Activated naive CD4-positive, alpha-beta T cell (primary cell): ENCODE data around the gene KCP.
A peak's percentile ranks its signal among the peaks of the same experiment; 100 is the strongest.

Source experiments
- DNase-seq, 4 experiments: peaks; one replicate each; lab custom pipeline; 2025; lab: John Stamatoyannopoulos, UW

KCP gene

DNA sequence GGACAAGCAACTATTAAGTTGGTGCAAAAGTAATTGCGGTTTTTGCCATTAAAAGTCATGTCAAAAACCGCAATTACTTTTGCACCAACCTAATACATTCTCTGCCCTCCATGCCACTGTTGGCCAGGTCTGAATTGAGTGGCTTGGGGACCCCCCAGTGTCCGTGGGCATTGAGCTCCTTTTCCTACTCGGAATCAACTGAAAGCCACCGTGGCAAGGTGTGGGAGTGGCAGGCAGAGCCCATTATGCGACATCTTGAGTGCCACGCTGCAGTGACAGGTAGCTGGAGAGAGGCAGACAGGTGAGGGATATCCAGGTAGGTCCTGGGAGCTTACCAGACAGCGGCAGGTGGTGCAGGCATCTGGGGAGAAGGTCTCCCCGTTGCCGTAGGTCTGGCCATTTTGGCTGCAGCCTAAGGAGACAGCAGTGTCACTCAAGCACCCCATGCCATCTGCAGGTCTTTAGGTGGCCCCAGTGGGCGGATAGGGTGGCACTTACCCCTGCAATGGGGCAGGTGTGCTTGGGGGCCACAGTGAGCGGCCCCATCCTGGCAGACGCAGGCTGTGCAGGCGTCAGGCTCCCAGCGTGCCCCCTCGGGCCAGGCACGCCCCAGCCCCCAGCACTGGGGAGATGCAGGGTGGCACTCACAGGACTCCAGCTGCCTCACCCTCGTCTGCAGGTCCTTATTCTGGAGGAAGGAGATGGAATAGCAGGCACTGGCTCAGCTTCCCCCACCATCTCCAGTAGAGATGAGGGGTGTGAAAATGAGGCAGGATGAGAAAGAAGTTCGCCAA, 3.5 kb downstream of the KCP start:
- DNase-seq, result no peak

DNA sequence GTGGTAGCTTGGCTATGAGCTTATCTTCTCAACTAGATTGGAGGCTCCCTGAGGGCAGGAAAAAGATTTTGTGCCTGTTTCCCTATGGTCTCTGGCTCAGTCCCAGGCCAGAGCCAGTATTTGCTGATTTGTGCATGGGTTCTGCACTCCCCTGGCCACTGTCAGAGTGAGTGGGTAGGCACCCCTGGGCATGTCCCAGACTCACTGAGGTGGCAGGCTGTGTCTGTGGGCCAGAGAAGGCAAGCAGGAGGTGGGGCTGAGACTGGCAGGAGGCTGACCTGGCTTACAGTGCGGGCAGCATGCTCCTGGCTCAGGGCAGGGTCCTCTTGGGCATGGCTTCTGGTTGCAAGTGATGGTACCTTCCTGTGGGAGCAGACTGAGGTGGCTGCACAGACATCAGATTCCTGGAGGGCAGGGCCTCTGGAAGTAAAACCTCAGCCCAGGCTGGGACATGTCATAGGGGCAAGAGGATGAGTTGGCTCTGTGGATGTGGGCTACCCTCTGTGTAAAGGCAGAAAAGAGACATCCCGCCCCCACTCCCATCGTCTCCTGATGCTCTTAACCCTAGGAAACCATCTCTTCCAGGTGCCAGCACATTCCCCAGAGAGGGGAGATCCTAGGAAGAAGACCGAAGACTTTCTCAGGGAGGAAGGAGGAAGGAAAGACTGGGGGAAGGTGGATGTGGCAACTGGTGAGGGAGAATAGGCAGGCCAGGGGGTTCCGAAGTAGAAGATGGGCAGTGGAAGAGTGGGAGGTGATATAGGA, 4.3 kb downstream of the KCP start:
- no peak for DNase-seq

DNA sequence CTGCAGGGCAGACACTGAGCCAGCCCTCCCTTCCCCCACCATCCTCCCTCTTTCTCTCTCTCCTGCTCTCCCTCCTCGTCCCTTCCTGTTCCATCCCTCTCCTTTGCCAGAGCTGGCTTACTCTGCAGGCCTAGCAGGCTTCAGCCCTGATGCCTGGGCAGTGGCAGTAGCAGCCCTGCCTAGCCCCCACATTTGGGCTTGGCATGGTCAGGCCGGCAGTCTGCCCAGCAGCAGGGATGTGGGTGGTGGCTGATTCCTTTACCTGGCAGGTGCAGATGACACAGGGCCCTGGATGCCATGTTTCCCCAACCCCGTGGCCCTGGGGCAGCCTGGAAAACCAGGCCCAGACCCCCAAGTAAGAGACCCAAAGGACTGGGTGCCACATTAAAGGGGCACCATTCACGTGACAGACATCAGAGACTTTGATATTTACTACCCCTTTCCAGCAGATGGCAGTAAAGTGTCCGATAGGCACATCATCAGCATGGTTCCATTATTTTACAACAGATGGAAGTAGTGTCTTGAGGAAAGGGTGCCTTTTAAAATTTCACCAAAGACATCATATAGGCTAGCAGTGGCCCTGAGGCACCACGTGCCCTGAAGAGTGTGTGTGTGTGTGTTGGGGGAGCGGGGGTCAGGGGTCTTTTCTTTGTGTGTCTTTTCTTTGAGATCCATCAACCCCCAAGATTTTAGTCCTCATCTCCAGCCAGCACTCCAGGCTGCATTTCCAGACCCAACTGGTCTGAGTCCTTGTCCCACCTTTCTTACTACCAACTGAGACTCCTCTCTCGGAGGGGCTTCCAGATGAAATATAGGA, 5.9 kb downstream of the KCP start:
- DNase-seq, result no peak

DNA sequence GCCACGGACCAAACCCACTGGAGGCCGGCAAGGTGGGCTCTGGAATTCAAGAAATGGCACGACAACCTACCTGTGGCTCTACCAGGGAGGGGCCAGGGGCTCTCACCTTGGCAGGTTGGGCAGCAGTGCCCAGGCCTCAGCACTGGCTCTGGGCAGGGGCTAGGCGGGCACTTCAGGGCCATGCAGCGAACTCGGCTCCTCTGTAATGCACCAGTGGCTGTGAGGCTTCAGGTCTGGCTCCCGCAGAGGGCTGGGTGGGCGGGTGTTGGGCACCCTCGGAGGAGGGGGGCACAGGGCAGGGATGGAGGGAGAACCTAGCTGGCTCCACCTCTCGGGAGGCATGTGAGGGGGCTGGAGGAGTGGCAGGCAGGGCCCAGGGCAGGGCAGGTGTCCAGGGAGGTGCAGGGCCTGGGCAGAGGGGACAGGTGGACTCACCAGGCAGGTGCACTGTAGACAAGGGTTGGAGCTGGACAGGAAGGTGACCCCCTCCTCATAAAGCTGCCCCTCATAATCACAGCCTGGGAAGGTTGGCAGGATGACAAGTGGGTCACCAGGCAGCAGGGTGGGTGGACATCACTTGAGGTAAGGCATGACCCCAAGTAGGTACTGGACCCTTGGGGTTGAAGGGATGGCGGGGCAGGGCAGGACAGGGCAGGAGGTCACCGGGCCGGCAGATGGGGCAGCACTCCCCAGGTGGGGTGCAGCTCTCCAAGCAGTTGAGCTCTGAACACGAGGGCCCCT, 6.7 kb downstream of the KCP start:
- DNase-seq, result no peak

- no peak for DNase-seq
These were observed 7.5 kb downstream of the KCP start for GRCh38 chr7:128902761-128903585.

DNA sequence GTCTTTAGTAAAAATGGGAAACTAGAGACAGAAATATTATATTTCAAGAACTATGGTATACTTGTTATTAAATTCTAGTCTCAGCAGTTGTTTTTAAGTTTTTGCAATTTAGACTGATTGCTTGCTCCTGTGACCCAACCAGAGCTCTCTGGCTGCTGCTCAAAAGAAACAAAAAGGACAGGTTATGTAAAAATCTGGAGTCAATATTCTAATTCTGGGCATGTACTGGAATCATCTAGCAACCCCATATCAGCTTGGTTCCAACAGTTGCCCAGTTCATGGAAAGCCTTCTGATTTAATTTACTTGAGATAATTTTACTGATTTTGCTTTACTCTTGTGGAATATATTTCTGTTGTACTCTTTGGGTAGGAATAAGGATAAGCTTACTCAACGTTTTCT, 10.3 kb downstream of the KCP start:
- DNase-seq, result no peak

GRCh38 chr7:128899392-128899791, 11.1 kb downstream of the KCP start:
- no peak for DNase-seq

DNA sequence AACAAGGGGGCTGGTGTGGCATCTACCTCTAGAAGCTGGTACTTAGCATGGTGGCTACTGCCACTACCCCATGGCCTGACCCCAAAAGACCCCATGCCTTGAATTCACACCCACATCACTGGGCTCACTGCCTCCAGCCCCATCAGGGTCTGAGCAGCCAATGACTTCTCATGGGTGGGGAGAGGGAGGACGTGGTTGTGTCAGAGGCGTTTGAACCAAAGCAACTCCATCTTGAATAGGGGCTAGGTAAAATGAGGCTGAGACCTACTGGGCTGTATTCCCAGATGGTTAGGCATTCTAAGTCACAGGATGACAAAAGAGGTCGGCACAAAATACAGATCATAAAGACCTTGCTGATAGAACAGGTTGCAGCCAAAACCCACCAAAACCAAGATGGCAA, 15.2 kb downstream of the KCP start:
- no peak for DNase-seq

DNA sequence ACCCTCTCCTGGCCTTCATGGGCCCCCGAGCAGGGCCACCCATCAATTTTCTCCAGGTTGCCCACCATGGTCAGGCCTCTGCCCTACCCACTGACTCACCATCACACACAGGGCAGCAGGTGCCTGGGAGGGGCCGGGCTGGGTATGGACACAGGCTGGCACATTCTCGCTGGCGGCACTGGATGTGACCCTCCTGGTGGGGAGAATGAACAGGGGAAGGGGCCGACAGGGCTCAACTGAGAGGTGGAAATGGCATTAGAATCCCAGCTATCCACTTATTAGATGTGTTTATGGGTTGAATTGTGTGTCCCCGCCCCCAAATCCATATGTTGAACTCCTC, 16.4 kb downstream of the KCP start:
- DNase-seq, result no peak

- no peak for DNase-seq
These were observed 17.0 kb downstream of the KCP start for GRCh38 chr7:128893251-128894100.

GRCh38 chr7:128892521-128893250, 17.8 kb downstream of the KCP start:
- DNase-seq, result no peak

DNA sequence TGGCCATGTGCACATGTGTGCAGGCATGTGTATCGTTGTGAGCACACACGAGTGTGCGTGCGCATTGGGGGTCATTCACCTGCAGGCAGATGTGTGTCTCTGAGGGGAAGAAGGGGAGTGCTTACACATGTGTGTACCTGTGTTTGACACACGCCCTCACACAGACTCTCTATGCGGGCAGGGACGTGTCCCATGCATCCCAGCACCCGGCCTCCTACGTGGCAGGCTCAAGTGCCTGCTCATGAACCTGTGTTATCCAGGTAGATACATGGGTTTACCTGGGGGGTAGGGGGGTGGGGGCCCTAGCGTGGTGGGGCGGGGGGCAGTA, 18.6 kb downstream of the KCP start:
- DNase-seq, result no peak

GRCh38 chr7:128891110-128891941, 19.2 kb downstream of the KCP start:
- peak in 1 of 4 experiments; percentile 6 for DNase-seq

GRCh38 chr7:128890306-128891109, 20.0 kb downstream of the KCP start:
- no peak for DNase-seq

GRCh38 chr7:128889121-128889520, 21.4 kb downstream of the KCP start:
- no peak for DNase-seq

- no peak for DNase-seq
These were observed 21.8 kb downstream of the KCP start for GRCh38 chr7:128888756-128889095.

GRCh38 chr7:128888039-128888755, 22.3 kb downstream of the KCP start:
- DNase-seq, result no peak
